HG02870 (cell line): ENCODE measurements around the gene GSX2.
"Not testable (repeated sequence)": the region's sequence is repeated elsewhere in the genome, so short reads cannot be mapped to it uniquely, and the experiment has no call there.

Experiments used
- ATAC-seq: cut with Tn5 transposase; IDR thresholded peaks from one replicate; pipeline ENCODE4 v1.9.1; 2021; ENCODE audit warnings: mild to moderate bottlenecking, moderate library complexity; ENCODE audit not compliant: unreplicated experiment

Gene GSX2

GRCh38 chr4:54101190-54102041 lies 1.5 kb downstream of the GSX2 start:
- no peak for ATAC-seq

GRCh38 chr4:54102531-54103106 lies 2.7 kb downstream of the GSX2 start:
- ATAC-seq = no peak

- no peak for ATAC-seq
Observed at GRCh38 chr4:54103190-54103574, 3.2 kb downstream of the GSX2 start.

GRCh38 chr4:54104907-54105306 lies 4.9 kb downstream of the GSX2 start:
- no peak for ATAC-seq

- ATAC-seq = no peak
Observed at GRCh38 chr4:54107951-54108748, 8.2 kb downstream of the GSX2 start.

- ATAC-seq = no peak
Observed at GRCh38 chr4:54109241-54110018, 9.5 kb downstream of the GSX2 start.

GRCh38 chr4:54110019-54110416 lies 10.1 kb downstream of the GSX2 start:
- no peak for ATAC-seq

GRCh38 chr4:54113206-54113605 lies 13.2 kb downstream of the GSX2 start:
- ATAC-seq = not testable (repeated sequence)

GRCh38 chr4:54116246-54116645 lies 16.3 kb downstream of the GSX2 start:
- ATAC-seq = not testable (repeated sequence)

- no peak for ATAC-seq
Observed at GRCh38 chr4:54118850-54119589, 19.1 kb downstream of the GSX2 start.

- no peak for ATAC-seq
Observed at GRCh38 chr4:54120518-54120917, 20.6 kb downstream of the GSX2 start.

- no peak for ATAC-seq
Observed at GRCh38 chr4:54127660-54128059, 27.7 kb downstream of the GSX2 start.

GRCh38 chr4:54128694-54129093 lies 28.7 kb downstream of the GSX2 start:
- not testable (repeated sequence) for ATAC-seq

GRCh38 chr4:54139332-54139731 lies 39.4 kb downstream of the GSX2 start:
- no peak for ATAC-seq

- ATAC-seq = no peak
Observed at GRCh38 chr4:54140287-54140686, 40.3 kb downstream of the GSX2 start.

GRCh38 chr4:54144199-54144598 lies 44.2 kb downstream of the GSX2 start:
- no peak for ATAC-seq

GRCh38 chr4:54144661-54145171 lies 44.8 kb downstream of the GSX2 start:
- ATAC-seq = no peak

- no peak for ATAC-seq
Observed at GRCh38 chr4:54146139-54146538, 46.2 kb downstream of the GSX2 start.

GRCh38 chr4:54149323-54149722 lies 49.4 kb downstream of the GSX2 start:
- no peak for ATAC-seq
